Upper lobe of right lung (tissue), 1 donor: ENCODE data around the gene NINL. TPM values are rescaled to one million over a fixed set of nuclear protein-coding genes. Genes with fewer than 3 reads are reported as not detected.

Experiments used
- ATAC-seq: fragments of 200-7000 bp; cut with Tn5 transposase; one replicate; pipeline ENCODE4 v1.9.1; 2020; ENCODE audit warnings: mild to moderate bottlenecking, moderate library complexity
- DNase-seq: peaks from one replicate; pipeline ENCODE4 v3.0.0-alpha.2; 2020
- H3K27ac ChIP-seq: fragments of 200-600 bp; one replicate; pipeline ENCODE4 v1.8.0; 2022
- H3K27me3 ChIP-seq: fragments of 200-600 bp; one replicate; pipeline ENCODE4 v1.8.0; 2022; ENCODE audit warnings: mild to moderate bottlenecking
- H3K36me3 ChIP-seq: fragments of 200-600 bp; one replicate; pipeline ENCODE4 v1.8.0; 2022
- H3K4me1 ChIP-seq: fragments of 200-600 bp; one replicate; pipeline ENCODE4 v1.8.0; 2022
- H3K4me3 ChIP-seq: fragments of 200-600 bp; one replicate; pipeline ENCODE4 v1.8.0; 2022; ENCODE audit warnings: mild to moderate bottlenecking
- H3K9me3 ChIP-seq: fragments of 200-600 bp; one replicate; pipeline ENCODE4 v1.8.0; 2022
- CTCF ChIP-seq: fragments of 200-600 bp; IDR thresholded peaks from one replicate; pipeline ENCODE4 v1.8.0; 2022; ENCODE audit warnings: antibody characterized with exemption
- intact Hi-C: fragments of 100-400 bp; cut with DNase I; formaldehyde crosslinking; loops from one replicate; pipeline ENCODE4 v1.11.0; 2022
- total RNA-seq: library from RNA; stranded (reverse); fragmentation: NEBNext Ultra II Directional; extraction: Animal tissue kit (Norgen Biotek cat#: 25700); gene quantifications from one replicate; pipeline ENCODE4 v1.2.1, GENCODE V29; 2021
- donor health status: DM: no; HTN: yes; CAD: no; lungs with severe emphysema.

The NINL gene
- total RNA-seq, 1 donor from 2014 or later: 13.2 TPM

GRCh38 chr20:25499855-25500434 is 85.4 kb downstream of the NINL start:
- Histone ChIP-seq H3K4me1 (no peaks in the 10 kb centered on the region), H3K9me3 (no peaks in the 10 kb centered on the region), H3K4me3 (no peak overlapping the region), H3K27me3 (no peaks in the 10 kb centered on the region), H3K36me3 (no peaks in the 10 kb centered on the region), H3K27ac (no peak overlapping the region)
- intact Hi-C loops: no loop called here
- no peak for ATAC-seq
- TF ChIP-seq CTCF: no peak
- DNase-seq: no peak

- H3K4me1 ChIP-seq: no peaks in the 10 kb centered on the region
- no peak overlapping the region for H3K27ac ChIP-seq
- no peak overlapping the region for H3K4me3 ChIP-seq
- H3K36me3 ChIP-seq: no peaks in the 10 kb centered on the region
- no peaks in the 10 kb centered on the region for H3K9me3 ChIP-seq
- ATAC-seq (no peak), DNase-seq (no peak)
- no peak for TF ChIP-seq CTCF
- intact Hi-C loops: no loop called here
- no peaks in the 10 kb centered on the region for H3K27me3 ChIP-seq
Observed at GRCh38 chr20:25499031-25499430, 86.3 kb downstream of the NINL start.

GRCh38 chr20:25498280-25498606 is 87.1 kb downstream of the NINL start:
- no peak for DNase-seq

GRCh38 chr20:25497586-25498279 is 87.6 kb downstream of the NINL start:
- intact Hi-C loops: no loop called here
- H3K27ac ChIP-seq: no peak overlapping the region
- H3K4me1 ChIP-seq: no peaks in the 10 kb centered on the region
- no peaks in the 10 kb centered on the region for H3K27me3 ChIP-seq
- no peaks in the 10 kb centered on the region for H3K9me3 ChIP-seq
- no peaks in the 10 kb centered on the region for H3K36me3 ChIP-seq
- no peak for DNase-seq
- H3K4me3 ChIP-seq: no peak overlapping the region
- ATAC-seq: no peak
- TF ChIP-seq CTCF: no peak

More at GRCh38 chr20:25498280-25498606, 87.1 kb downstream of the NINL start:
- Histone ChIP-seq H3K4me3 (no peak overlapping the region), H3K27ac (no peak overlapping the region), H3K36me3 (no peaks in the 10 kb centered on the region), H3K4me1 (no peaks in the 10 kb centered on the region), H3K27me3 (no peaks in the 10 kb centered on the region), H3K9me3 (no peaks in the 10 kb centered on the region)
- ATAC-seq: no peak
- no peak for TF ChIP-seq CTCF
- intact Hi-C loops: no loop called here

GRCh38 chr20:25496968-25497401 is 88.3 kb downstream of the NINL start:
- TF ChIP-seq CTCF: no peak
- no peaks in the 10 kb centered on the region for H3K27me3 ChIP-seq
- ATAC-seq: no peak
- H3K27ac ChIP-seq: no peak overlapping the region
- intact Hi-C loops: no loop called here
- no peaks in the 10 kb centered on the region for H3K4me1 ChIP-seq
- H3K9me3 ChIP-seq: no peaks in the 10 kb centered on the region
- DNase-seq: no peak
- H3K4me3 ChIP-seq: no peak overlapping the region
- H3K36me3 ChIP-seq: no peaks in the 10 kb centered on the region
